NCI-H2227 (cell line): ENCODE measurements around the gene TRIM37.
"Not testable (repeated sequence)": the region's sequence is repeated elsewhere in the genome, so short reads cannot be mapped to it uniquely, and the experiment has no call there.

Experiments used
- DNase-seq: peaks from one replicate; lab custom pipeline; 2025; ENCODE audit not compliant: unreplicated experiment; lab: John Stamatoyannopoulos, UW

The TRIM37 gene

GRCh38 chr17:58956997-58957724 is 149.5 kb downstream of the TRIM37 start:
- DNase-seq: no peak

GRCh38 chr17:58954358-58954757 is 152.3 kb downstream of the TRIM37 start:
- DNase-seq: not testable (repeated sequence)

GRCh38 chr17:58947824-58948223 is 158.9 kb downstream of the TRIM37 start:
- no peak for DNase-seq

GRCh38 chr17:58947411-58947810 is 159.3 kb downstream of the TRIM37 start:
- DNase-seq: no peak

- DNase-seq: no peak
These were observed 162.5 kb downstream of the TRIM37 start for GRCh38 chr17:58944166-58944565.

- DNase-seq: no peak
These were observed 170.4 kb downstream of the TRIM37 start for GRCh38 chr17:58936295-58936694.

GRCh38 chr17:58932956-58933355 is 173.7 kb downstream of the TRIM37 start:
- no peak for DNase-seq
